Right atrium auricular region (tissue), 2 donors: ENCODE results near the gene CBX8. TPM values are rescaled to one million over a fixed set of nuclear protein-coding genes. Genes with fewer than 3 reads are reported as not detected.
"Not testable (repeated sequence)": the region's sequence is repeated elsewhere in the genome, so short reads cannot be mapped to it uniquely, and the experiment has no call there.

ENCODE experiments used
- DNase-seq: peaks from one replicate; pipeline ENCODE4 v3.0.0-alpha.2; 2019; ENCODE audit warnings: low spot score
- H3K27ac ChIP-seq, 2 donors: fragments of 200-600 bp; sonication (generic); 1 replicate in 1 of 2; 2 replicates in 1 of 2; pipeline ENCODE4 v1.5.1; 2016 to 2019
- H3K27me3 ChIP-seq, 2 donors: fragments of 200-600 bp; sonication (generic); one replicate each; pipeline versions ENCODE4 v1.5.1 to v1.6.0; 2017 to 2019
- H3K36me3 ChIP-seq: fragments of 200-600 bp; sonication (generic); one replicate; pipeline ENCODE4 v1.5.1; 2016
- H3K4me1 ChIP-seq, 2 donors: fragments of 200-600 bp; sonication (generic); one replicate each; pipeline versions ENCODE4 v1.5.1 to v1.6.0; 2017 to 2019
- H3K4me3 ChIP-seq, 2 donors: fragments of 200-600 bp; sonication (generic); 1 replicate in 1 of 2; 2 replicates in 1 of 2; pipeline ENCODE4 v1.5.1; 2017 to 2019; ENCODE audit warnings: mild to moderate bottlenecking in 1 of 2, moderate library complexity in 1 of 2
- H3K9me3 ChIP-seq, 2 donors: fragments of 200-600 bp; sonication (generic); one replicate each; pipeline ENCODE4 v1.5.1; 2019
- total RNA-seq, 2 donors: library from RNA; depleted of rRNA; stranded (reverse); fragments of >200 nt; gene quantifications; one replicate each; pipeline ENCODE4 v1.1.0, GENCODE V29; 2016
- TF ChIP-seq, protein P1 (sequence below), 2 donors: fragments of 200-600 bp; sonication (generic); IDR thresholded peaks; one replicate each; pipeline ENCODE4 v1.5.1; 2019; ENCODE audit warnings: antibody characterized with exemption in 2 of 2

The CBX8 gene
- total RNA-seq, 2 donors from 2014 or later = 2.7 to 3.0 TPM

DNA sequence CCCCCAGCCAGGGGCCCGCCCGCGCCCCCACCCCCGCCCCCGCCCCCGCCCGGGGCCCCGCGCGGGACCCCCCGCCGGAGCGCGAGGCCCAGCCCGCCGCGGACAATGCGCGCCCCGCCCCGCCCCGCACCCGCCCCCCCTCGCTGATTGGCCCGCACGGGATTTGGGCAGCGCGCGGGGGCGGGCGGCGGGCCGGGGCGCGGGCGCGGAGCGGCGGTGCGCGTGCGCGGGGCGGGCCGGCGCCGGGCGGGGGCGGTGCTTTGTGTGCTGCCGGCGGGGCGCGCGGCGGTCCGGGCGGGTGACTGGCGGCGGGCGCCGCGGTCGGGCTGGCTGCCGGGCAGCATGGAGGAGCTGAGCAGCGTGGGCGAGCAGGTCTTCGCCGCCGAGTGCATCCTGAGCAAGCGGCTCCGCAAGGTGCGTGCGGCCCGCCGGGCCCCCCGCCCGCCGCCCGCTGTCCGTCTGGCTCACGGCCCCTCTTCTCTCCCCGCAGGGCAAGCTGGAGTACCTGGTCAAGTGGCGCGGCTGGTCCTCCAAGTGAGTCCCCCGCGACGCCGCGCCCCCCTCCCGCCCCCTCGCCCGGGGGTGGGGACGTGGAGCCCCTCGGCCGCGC is 18.9 kb downstream of the CBX8 start, which contains the start of gene CBX2:
Gene CBX2, plus strand, starts transcription at position 255 of the 610 bp plus-strand sequence. Its CDS starts 88 bp downstream, at position 343.
- H3K36me3 ChIP-seq = no peaks in the 10 kb centered on the region
- peaks cover 0 to 5% of the 10 kb centered on the region in 2 donors for H3K27me3 ChIP-seq
- TF ChIP-seq, protein P1, sequence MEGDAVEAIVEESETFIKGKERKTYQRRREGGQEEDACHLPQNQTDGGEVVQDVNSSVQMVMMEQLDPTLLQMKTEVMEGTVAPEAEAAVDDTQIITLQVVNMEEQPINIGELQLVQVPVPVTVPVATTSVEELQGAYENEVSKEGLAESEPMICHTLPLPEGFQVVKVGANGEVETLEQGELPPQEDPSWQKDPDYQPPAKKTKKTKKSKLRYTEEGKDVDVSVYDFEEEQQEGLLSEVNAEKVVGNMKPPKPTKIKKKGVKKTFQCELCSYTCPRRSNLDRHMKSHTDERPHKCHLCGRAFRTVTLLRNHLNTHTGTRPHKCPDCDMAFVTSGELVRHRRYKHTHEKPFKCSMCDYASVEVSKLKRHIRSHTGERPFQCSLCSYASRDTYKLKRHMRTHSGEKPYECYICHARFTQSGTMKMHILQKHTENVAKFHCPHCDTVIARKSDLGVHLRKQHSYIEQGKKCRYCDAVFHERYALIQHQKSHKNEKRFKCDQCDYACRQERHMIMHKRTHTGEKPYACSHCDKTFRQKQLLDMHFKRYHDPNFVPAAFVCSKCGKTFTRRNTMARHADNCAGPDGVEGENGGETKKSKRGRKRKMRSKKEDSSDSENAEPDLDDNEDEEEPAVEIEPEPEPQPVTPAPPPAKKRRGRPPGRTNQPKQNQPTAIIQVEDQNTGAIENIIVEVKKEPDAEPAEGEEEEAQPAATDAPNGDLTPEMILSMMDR (IDR thresholded peaks at IDR 0.05) = no peak
- H3K4me3 ChIP-seq = peak within 1 kb of the TSS; percentile 73 to 79
- H3K4me1 ChIP-seq = peaks cover 0 to 25% of the 10 kb centered on the region in 2 donors
- no peaks in the 10 kb centered on the region for H3K9me3 ChIP-seq
- peak within 1 kb of the TSS; percentile 60 to 68 for H3K27ac ChIP-seq
- DNase-seq = no peak

- Histone ChIP-seq H3K27ac (peak overlapping the region; percentile 60 to 68), H3K36me3 (no peaks in the 10 kb centered on the region), H3K4me3 (peak overlapping the region; percentile 53 to 65), H3K4me1 (peaks cover 0 to 25% of the 10 kb centered on the region in 2 donors), H3K27me3 (peaks cover 0 to 5% of the 10 kb centered on the region in 2 donors), H3K9me3 (no peaks in the 10 kb centered on the region)
- no peak for DNase-seq
- TF ChIP-seq, protein P1 (IDR thresholded peaks at IDR 0.05) = peak; percentile 16 to 42
Observed at GRCh38 chr17:79777120-79777893, 19.6 kb downstream of the CBX8 start.

DNA sequence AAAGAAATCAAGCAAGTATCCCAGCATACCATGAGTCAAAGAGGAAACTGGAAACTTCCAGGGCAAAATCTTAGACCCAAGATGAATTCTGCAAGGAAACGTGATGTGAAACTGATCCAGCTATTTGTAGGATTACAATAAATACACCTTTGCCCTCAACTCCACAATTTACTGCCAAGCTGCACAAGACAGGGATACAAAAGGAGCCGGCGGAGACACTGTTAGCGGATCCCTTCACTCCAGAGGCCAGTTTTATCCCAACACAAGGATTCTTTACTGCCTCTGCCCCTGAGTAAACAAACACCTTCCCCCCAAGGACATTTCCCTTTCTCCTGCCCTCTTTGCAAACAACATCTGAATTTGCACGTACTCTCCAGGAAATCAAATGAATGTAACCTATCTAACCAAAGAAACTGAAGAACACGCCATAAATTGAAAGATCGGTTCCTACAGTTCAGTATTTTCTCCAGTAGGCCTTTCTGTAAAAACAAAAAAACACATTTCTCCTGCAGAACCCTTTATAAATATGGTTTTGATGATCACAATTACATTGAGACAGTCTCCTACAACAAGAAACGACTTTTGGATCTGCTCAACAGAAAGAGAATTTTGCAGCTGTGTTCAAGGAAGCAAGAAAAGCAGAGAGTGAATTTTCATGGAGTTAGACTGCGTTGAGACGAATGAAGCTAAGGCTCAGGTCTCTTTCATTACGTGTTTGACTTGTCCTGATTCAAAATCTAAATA is 20.3 kb downstream of the CBX8 start:
- H3K4me3 ChIP-seq = peak overlapping the region; percentile 53 to 65
- no peaks in the 10 kb centered on the region for H3K9me3 ChIP-seq
- no peak for DNase-seq
- H3K27me3 ChIP-seq = peaks cover 0 to 5% of the 10 kb centered on the region in 2 donors
- H3K4me1 ChIP-seq = peaks cover 0 to 25% of the 10 kb centered on the region in 2 donors
- peak overlapping the region; percentile 60 to 68 for H3K27ac ChIP-seq
- H3K36me3 ChIP-seq = no peaks in the 10 kb centered on the region
- TF ChIP-seq, protein P1 (IDR thresholded peaks at IDR 0.05) = no peak

DNA sequence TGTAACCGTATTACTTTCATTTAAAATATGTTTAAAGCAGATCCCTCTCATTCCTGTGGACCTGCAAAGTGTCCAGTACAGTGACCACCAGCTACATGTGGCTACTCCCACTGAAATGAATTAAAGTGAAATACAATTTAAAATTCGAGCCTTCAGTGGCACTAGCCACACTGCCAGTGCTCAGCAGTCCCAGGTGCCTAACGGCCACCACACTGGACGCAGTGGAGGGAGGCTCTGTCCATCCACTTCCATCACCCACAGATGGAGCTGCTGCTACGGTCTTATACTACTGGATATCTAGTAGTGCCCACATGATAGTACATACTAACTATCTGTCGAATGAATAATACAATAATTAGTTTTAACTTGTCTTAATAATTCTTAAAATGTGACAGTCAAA is 21.2 kb downstream of the CBX8 start:
- Histone ChIP-seq H3K36me3 (no peaks in the 10 kb centered on the region), H3K9me3 (no peaks in the 10 kb centered on the region), H3K27ac (no peak overlapping the region), H3K4me1 (peaks cover 0 to 25% of the 10 kb centered on the region in 2 donors), H3K27me3 (peaks cover 0 to 5% of the 10 kb centered on the region in 2 donors), H3K4me3 (no peak overlapping the region)
- no peak for DNase-seq
- TF ChIP-seq, protein P1 (IDR thresholded peaks at IDR 0.05) = no peak

DNA sequence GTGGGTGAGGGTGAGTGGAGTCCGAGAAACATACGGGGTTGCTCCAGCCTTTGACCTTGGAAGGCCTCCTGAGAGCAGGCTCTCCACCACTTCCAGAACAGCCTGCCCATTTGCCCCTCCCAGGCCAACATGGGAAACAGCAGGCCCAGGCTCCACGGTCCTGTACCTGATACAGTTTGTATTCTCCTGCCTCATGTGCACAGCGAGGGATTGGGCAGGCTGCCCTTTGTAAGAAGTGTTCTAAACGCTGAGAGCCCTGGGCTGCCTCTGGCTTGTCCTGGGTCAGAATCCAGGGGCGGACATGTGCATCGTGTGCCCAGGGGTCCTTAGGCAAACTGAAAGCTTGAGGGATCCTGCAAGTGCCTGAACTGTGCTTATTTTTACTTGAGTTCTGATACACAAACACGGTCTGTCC is 22.3 kb downstream of the CBX8 start:
- Histone ChIP-seq H3K4me1 (peaks cover 0 to 25% of the 10 kb centered on the region in 2 donors), H3K36me3 (no peaks in the 10 kb centered on the region), H3K27ac (no peak overlapping the region), H3K27me3 (peaks cover 0 to 5% of the 10 kb centered on the region in 2 donors), H3K4me3 (no peak overlapping the region), H3K9me3 (no peaks in the 10 kb centered on the region)
- TF ChIP-seq, protein P1 (IDR thresholded peaks at IDR 0.05) = no peak
- DNase-seq = no peak

DNA sequence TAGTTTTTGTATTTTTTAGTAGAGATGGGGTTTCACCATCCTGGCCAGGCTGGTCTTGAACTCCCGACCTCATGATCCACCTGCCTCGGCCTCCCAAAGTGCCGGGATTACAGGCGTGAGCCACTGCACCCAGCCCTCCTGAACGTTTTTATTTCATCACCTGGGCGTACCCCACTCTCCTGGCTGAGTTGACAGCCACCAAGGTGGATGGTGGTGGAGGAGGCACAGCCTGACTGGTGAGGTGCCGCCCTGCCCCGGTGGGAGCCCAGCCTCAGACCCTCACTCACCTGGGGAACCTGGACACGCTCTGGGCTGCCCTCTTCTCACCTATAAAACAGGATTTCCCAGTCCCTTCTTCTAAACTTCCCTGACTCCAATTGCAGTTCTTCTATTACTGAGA is 24.2 kb downstream of the CBX8 start:
- peaks cover 0 to 14% of the 10 kb centered on the region in 2 donors for H3K4me1 ChIP-seq
- not testable (repeated sequence) for DNase-seq, H3K4me3 ChIP-seq, H3K27ac ChIP-seq, H3K36me3 ChIP-seq, H3K27me3 ChIP-seq, H3K9me3 ChIP-seq
